HEK293 (cell line): ENCODE results near the gene FALEC.

ENCODE experiments used
- ZNF530 ChIP-seq: fragments of 450-650 bp; formaldehyde crosslinking; IDR thresholded peaks from 2 replicates; pipeline ENCODE4 v1.5.1; 2016; ENCODE audit warnings: low read depth, missing biosample characterization, missing genetic modification characterization
- TF ChIP-seq, protein P1 (sequence below): fragments of 450-650 bp; formaldehyde crosslinking; IDR thresholded peaks from 2 replicates; pipeline ENCODE4 v1.5.1; 2016; ENCODE audit warnings: missing biosample characterization, missing genetic modification characterization

DNA sequence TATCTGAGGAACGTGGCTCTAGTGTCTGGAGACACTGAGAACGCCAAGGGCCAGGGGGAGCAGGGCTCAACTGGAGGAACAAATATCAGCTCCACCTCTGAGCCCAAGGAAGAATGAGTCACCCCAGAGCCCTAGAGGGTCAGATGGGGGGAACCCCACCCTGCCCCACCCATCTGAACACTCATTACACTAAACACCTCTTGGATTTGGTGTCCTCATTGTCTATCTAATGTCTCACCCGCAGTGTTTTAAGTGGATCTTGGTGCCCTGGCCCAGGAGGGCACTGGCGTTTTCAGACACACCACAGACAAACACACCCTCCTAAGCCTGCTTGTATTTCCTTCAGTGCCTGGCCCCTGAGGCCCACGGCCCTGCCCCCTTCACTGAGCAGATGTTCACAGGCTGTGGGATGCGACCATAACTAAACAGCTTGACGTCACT, 2.2 kb upstream of the FALEC start:
- no peak for TF ChIP-seq ZNF530 (tag by site-specific recombination)
- TF ChIP-seq, protein P1, sequence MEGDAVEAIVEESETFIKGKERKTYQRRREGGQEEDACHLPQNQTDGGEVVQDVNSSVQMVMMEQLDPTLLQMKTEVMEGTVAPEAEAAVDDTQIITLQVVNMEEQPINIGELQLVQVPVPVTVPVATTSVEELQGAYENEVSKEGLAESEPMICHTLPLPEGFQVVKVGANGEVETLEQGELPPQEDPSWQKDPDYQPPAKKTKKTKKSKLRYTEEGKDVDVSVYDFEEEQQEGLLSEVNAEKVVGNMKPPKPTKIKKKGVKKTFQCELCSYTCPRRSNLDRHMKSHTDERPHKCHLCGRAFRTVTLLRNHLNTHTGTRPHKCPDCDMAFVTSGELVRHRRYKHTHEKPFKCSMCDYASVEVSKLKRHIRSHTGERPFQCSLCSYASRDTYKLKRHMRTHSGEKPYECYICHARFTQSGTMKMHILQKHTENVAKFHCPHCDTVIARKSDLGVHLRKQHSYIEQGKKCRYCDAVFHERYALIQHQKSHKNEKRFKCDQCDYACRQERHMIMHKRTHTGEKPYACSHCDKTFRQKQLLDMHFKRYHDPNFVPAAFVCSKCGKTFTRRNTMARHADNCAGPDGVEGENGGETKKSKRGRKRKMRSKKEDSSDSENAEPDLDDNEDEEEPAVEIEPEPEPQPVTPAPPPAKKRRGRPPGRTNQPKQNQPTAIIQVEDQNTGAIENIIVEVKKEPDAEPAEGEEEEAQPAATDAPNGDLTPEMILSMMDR (tag by site-specific recombination) = no peak
